A673 (cell line): ENCODE data around the gene FITM1. TPM values are rescaled to one million over a fixed set of nuclear protein-coding genes. Genes with fewer than 3 reads are reported as not detected.

Experiments
- BruUV-seq: library from RNA; stranded (reverse); fragments of 400-500 nt; replicated peaks from 2 replicates; lab custom pipeline; 2021; lab: Mats Ljungman, UMichigan
- CTCF ChIA-PET: fragments of 300-600 bp; sonication (Branson Sonifier 250); formaldehyde crosslinking; loops from one replicate; lab custom pipeline; 2022; ENCODE audit warnings: antibody characterized with exemption; lab: Charles Lee
- POLR2A ChIA-PET: fragments of 300-600 bp; sonication (Branson Sonifier 250); formaldehyde crosslinking; loops from one replicate; lab custom pipeline; 2022; ENCODE audit warnings: antibody characterized with exemption; ENCODE audit not compliant: low non-redundant PET; lab: Charles Lee
- DNase-seq: peaks from one replicate; pipeline ENCODE4 v3.0.0-alpha.2; 2015; ENCODE audit warnings: low spot score
- H3K27ac ChIP-seq: fragments of 200-600 bp; sonication (generic); 2 replicates; pipeline ENCODE4 v1.5.1; 2016; ENCODE audit warnings: mixed run types, low read depth, mild to moderate bottlenecking, mixed read lengths, antibody characterized with exemption, low read length; ENCODE audit not compliant: poor library complexity, severe bottlenecking
- H3K27me3 ChIP-seq: fragments of 200-600 bp; sonication (generic); replicated peaks from 2 replicates; pipeline ENCODE4 v1.6.1; 2017; ENCODE audit warnings: mixed run types, low read depth, mild to moderate bottlenecking, mixed read lengths, antibody characterized with exemption, low read length; ENCODE audit not compliant: insufficient read depth, poor library complexity
- H3K36me3 ChIP-seq: fragments of 200-600 bp; sonication (generic); 2 replicates; pipeline ENCODE4 v1.6.1; 2016; ENCODE audit warnings: mixed run types, mild to moderate bottlenecking, mixed read lengths, antibody characterized with exemption, low read length; ENCODE audit not compliant: insufficient read depth, poor library complexity, severe bottlenecking
- H3K4me1 ChIP-seq: fragments of 200-600 bp; sonication (generic); 2 replicates; pipeline ENCODE4 v1.6.1; 2017; ENCODE audit warnings: mixed run types, mild to moderate bottlenecking, mixed read lengths, antibody characterized with exemption, low read length; ENCODE audit not compliant: insufficient read depth, poor library complexity, severe bottlenecking
- H3K4me3 ChIP-seq: fragments of 200-600 bp; sonication (generic); 2 replicates; pipeline ENCODE4 v1.5.1; 2016; ENCODE audit warnings: low read depth, mixed run types, mild to moderate bottlenecking, mixed read lengths, low read length; ENCODE audit not compliant: poor library complexity, severe bottlenecking
- H3K9me3 ChIP-seq: fragments of 200-600 bp; sonication (generic); 2 replicates; pipeline ENCODE4 v1.6.1; 2016; ENCODE audit warnings: mixed run types, low read depth, mild to moderate bottlenecking, mixed read lengths, antibody characterized with exemption, low read length; ENCODE audit not compliant: poor library complexity, severe bottlenecking
- EZH2 ChIP-seq: fragments of 200-600 bp; sonication (generic); IDR thresholded peaks from 2 replicates; pipeline ENCODE4 v1.6.1; 2017; ENCODE audit warnings: borderline replicate concordance, low read depth, mild to moderate bottlenecking, mixed read lengths, antibody characterized with exemption, low read length; ENCODE audit not compliant: poor library complexity, severe bottlenecking
- intact Hi-C: fragments of 100-400 bp; cut with micrococcal nuclease; formaldehyde crosslinking; loops from one replicate; pipeline ENCODE4 v1.10.0; 2022; ENCODE audit not compliant: unreplicated experiment
- total RNA-seq: library from RNA; stranded (reverse); gene quantifications from 2 replicates; pipeline ENCODE4 v1.2.3, GENCODE V29; 2021
- TF ChIP-seq, protein P1 (sequence below): fragments of 300-800, 200-600 bp; sonication (generic); conservative IDR thresholded peaks from 2 replicates; pipeline ENCODE4 v1.5.1; 2017; ENCODE audit warnings: low read depth, mild to moderate bottlenecking, antibody characterized with exemption, low read length, moderate library complexity, mixed read lengths

Gene FITM1
- total RNA-seq, 1 experiment from 2014 or later, result not detected

DNA sequence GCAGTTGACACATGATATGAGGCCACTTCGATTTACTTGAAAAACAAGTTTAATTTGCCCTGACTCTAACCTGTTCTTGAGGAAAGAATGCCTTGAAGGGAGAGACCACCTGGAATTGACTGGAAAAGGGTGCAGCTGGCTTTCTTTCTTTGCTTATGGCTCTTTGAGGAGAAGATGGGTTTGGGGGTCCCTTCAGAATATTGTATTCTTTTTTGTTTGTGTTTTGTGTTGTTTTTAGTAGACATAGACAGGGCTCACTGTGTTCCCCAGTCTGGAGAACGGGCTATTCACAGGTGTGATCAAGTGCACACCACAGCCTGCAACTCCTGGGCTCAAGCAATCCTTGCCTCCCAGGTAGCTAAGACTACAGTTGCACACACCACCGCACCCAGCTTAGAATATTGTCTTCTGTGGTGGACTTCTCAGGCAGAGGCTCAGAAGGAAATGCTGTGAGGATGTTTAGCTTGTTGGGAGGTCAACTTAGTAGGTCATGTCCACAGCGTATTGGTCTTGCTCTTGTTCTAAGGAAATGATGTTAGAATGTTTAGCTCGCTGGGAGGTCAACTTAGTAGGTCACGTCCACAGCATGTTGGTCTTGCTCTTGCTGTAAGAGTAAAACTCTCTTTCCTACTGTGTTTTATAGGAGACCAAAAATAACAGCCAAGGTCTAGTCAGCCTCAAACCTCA, 14.2 kb upstream of the FITM1 start:
- Histone ChIP-seq H3K27me3 (no peaks in the 10 kb centered on the region), H3K27ac (no peak overlapping the region), H3K36me3 (peaks cover 31% of the 10 kb centered on the region), H3K4me1 (peaks cover 14% of the 10 kb centered on the region), H3K4me3 (peak overlapping the region; percentile 82), H3K9me3 (no peaks in the 10 kb centered on the region)
- intact Hi-C loops, result no loop called here
- ChIA-PET POLR2A (no interaction called here), CTCF (no interaction called here)
- no peak for TF ChIP-seq EZH2
- TF ChIP-seq, protein P1, sequence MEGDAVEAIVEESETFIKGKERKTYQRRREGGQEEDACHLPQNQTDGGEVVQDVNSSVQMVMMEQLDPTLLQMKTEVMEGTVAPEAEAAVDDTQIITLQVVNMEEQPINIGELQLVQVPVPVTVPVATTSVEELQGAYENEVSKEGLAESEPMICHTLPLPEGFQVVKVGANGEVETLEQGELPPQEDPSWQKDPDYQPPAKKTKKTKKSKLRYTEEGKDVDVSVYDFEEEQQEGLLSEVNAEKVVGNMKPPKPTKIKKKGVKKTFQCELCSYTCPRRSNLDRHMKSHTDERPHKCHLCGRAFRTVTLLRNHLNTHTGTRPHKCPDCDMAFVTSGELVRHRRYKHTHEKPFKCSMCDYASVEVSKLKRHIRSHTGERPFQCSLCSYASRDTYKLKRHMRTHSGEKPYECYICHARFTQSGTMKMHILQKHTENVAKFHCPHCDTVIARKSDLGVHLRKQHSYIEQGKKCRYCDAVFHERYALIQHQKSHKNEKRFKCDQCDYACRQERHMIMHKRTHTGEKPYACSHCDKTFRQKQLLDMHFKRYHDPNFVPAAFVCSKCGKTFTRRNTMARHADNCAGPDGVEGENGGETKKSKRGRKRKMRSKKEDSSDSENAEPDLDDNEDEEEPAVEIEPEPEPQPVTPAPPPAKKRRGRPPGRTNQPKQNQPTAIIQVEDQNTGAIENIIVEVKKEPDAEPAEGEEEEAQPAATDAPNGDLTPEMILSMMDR, result no peak
- no peak for DNase-seq
- BruUV-seq, result no TSS peak

DNA sequence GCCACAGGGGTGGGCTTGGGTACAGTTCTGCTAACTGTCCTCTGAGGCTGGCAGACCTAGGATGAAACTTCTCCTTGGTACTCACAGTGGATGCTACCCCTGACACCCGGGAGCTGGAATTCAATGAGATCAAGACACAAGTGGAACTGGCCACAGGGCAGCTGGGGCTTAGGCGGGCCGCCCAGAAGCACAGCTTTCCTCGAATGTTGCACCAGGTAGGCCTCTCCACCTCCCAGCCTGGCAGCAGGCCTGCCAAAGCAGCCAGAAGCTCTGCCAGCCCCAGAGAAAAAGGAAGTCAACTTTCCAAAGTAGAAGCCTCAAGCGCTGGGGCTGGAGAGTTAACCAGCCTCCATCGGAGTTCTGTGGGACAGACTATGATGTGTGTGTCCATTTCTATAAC, 13.3 kb upstream of the FITM1 start:
- CTCF ChIA-PET, result no interaction called here
- Histone ChIP-seq H3K36me3 (peaks cover 32% of the 10 kb centered on the region), H3K27ac (no peak overlapping the region), H3K4me3 (no peak overlapping the region), H3K27me3 (no peaks in the 10 kb centered on the region), H3K4me1 (peaks cover 14% of the 10 kb centered on the region), H3K9me3 (no peaks in the 10 kb centered on the region)
- intact Hi-C loops, result no loop called here
- TF ChIP-seq, protein P1, result no peak
- no peak for TF ChIP-seq EZH2
- no TSS peak for BruUV-seq
- DNase-seq, result no peak
- POLR2A ChIA-PET, result no interaction called here

GRCh38 chr14:24119691-24120090, 10.8 kb upstream of the FITM1 start:
- POLR2A ChIA-PET, result no interaction called here

More at GRCh38 chr14:24119691-24120090, 10.8 kb upstream of the FITM1 start:
- no TSS peak for BruUV-seq
- Histone ChIP-seq H3K4me3 (no peak overlapping the region), H3K27ac (no peak overlapping the region), H3K4me1 (peaks cover 8% of the 10 kb centered on the region), H3K27me3 (no peaks in the 10 kb centered on the region), H3K9me3 (no peaks in the 10 kb centered on the region), H3K36me3 (peaks cover 32% of the 10 kb centered on the region)
- TF ChIP-seq EZH2, result no peak
- TF ChIP-seq, protein P1, result no peak
- DNase-seq, result no peak
- intact Hi-C loops, result no loop called here
- CTCF ChIA-PET, result no interaction called here
